Aorta (tissue), 5 donors: ENCODE results near the gene PLPPR3. TPM values are rescaled to one million over a fixed set of nuclear protein-coding genes. Genes with fewer than 3 reads are reported as not detected.

Experiments
- ATAC-seq: fragments of 200-7000 bp; cut with Tn5 transposase; one replicate; pipeline ENCODE4 v1.9.1; 2022; ENCODE audit warnings: moderate library complexity; ENCODE audit not compliant: low FRiP score
- DNase-seq, 2 donors: peaks; one replicate each; pipeline ENCODE4 v3.0.0-alpha.2; 2020
- H3K27ac ChIP-seq, 2 donors: one replicate each; pipeline ENCODE4 v1.5.1; 2013; ENCODE audit warnings: low read length in 2 of 2, mild to moderate bottlenecking in 2 of 2, moderate library complexity in 2 of 2, control low read depth in 1 of 2, inconsistent platforms in 1 of 2, low read depth in 1 of 2
- H3K27me3 ChIP-seq, 2 donors: one replicate each; pipeline ENCODE4 v1.6.1; 2013; ENCODE audit warnings: control low read depth in 1 of 2, low read length in 1 of 2, mild to moderate bottlenecking in 1 of 2, moderate library complexity in 1 of 2; ENCODE audit not compliant: insufficient read depth in 2 of 2, control insufficient read depth in 1 of 2
- H3K36me3 ChIP-seq, 2 donors: one replicate each; pipeline ENCODE4 v1.6.1; 2013; ENCODE audit warnings: control low read depth in 1 of 2, low read length in 1 of 2, mild to moderate bottlenecking in 1 of 2; ENCODE audit not compliant: insufficient read depth in 2 of 2, control insufficient read depth in 1 of 2
- H3K4me1 ChIP-seq, 2 donors: one replicate each; pipeline ENCODE4 v1.6.1; 2013; ENCODE audit warnings: low read length in 2 of 2, control low read depth in 1 of 2, mild to moderate bottlenecking in 1 of 2, moderate library complexity in 1 of 2; ENCODE audit not compliant: insufficient read depth in 2 of 2, control insufficient read depth in 1 of 2
- H3K4me3 ChIP-seq, 2 donors: one replicate each; pipeline ENCODE4 v1.5.1; 2013; ENCODE audit warnings: low read length in 2 of 2, control low read depth in 1 of 2, mild to moderate bottlenecking in 1 of 2
- H3K9me3 ChIP-seq: one replicate; pipeline ENCODE4 v1.6.1; 2013; ENCODE audit warnings: mild to moderate bottlenecking, low read length; ENCODE audit not compliant: control insufficient read depth
- WGBS, 2 donors: extraction: QIAGEN DNeasy Blood & Tissue Kit; methylation state at CpG; one replicate each; pipeline ENCODE4 v1.1.7; 2013; 5-methylcytosine and 5-hydroxymethylcytosine counted together
- intact Hi-C, 2 donors: fragments of 100-400 bp; cut with DNase I; formaldehyde crosslinking; loops; one replicate each; pipeline versions ENCODE4 v1.14.2 to v1.15.0; 2022
- polyA plus RNA-seq, 2 donors: library from polyadenylated mRNA; stranded (reverse); fragments of 200-250 nt; gene quantifications; one replicate each; pipeline ENCODE4 v1.2.3, GENCODE V29; 2013
- total RNA-seq, 2 donors: library from RNA; stranded (reverse); fragmentation: NEBNext Ultra II Directional; extraction: Animal tissue kit (Norgen Biotek cat#: 25700); gene quantifications; one replicate each; pipeline ENCODE4 v1.2.1, GENCODE V29; 2021
- donor health status: healthy with polysubstance abuse.
- donor health status: Bipolar disorder and iron deficiency.
- donor health status: DM: no; HTN: no; CAD: no.
- donor health status: DM: no; HTN: no; CAD: no.
- donor health status: DM: yes; HTN: yes; CAD: no.

PLPPR3 gene
- total and polyA plus RNA-seq, 4 donors, result not detected

GRCh38 chr19:778910-779653, 42.7 kb downstream of the PLPPR3 start:
- 27% methylated on average over 36 of the region's 36 CpGs for WGBS, 2 donors
- no peaks in the 10 kb centered on the region for H3K9me3 ChIP-seq
- no peaks in the 10 kb centered on the region for H3K27me3 ChIP-seq
- ATAC-seq (peak; percentile 57), DNase-seq (peak in 1 of 2 donors; percentile 69)
- intact Hi-C loops, result loop anchor here in 1 of 2 donors (10.0 kb wide), 1 partner anchor 206 kb away; the partner anchor contains the start of gene WDR18
- H3K4me1 ChIP-seq, result no peaks in the 10 kb centered on the region
- H3K27ac ChIP-seq, result no peak overlapping the region
- no peaks in the 10 kb centered on the region for H3K36me3 ChIP-seq
- no peak overlapping the region for H3K4me3 ChIP-seq

- H3K4me3 ChIP-seq, result no peak overlapping the region
- H3K4me1 ChIP-seq, result no peaks in the 10 kb centered on the region
- H3K27ac ChIP-seq, result no peak overlapping the region
- DNase-seq (no peak), ATAC-seq (no peak)
- H3K36me3 ChIP-seq, result no peaks in the 10 kb centered on the region
- H3K27me3 ChIP-seq, result no peaks in the 10 kb centered on the region
- 90 to 93% methylated on average over 18 of the region's 18 CpGs for WGBS, 2 donors
- no peaks in the 10 kb centered on the region for H3K9me3 ChIP-seq
- intact Hi-C loops, result loop anchor here in 1 of 2 donors (10.0 kb wide), 1 partner anchor 208 kb away; the partner anchor contains the start of gene WDR18
These were observed 45.2 kb downstream of the PLPPR3 start for GRCh38 chr19:776549-776948.

GRCh38 chr19:772730-773436, 48.9 kb downstream of the PLPPR3 start:
- intact Hi-C loops, result loop anchor here (5.0 to 10.0 kb wide), 2 partner anchors 149 to 212 kb away; partner anchors contain the start of gene WDR18 (in 1 of the 2)
- Histone ChIP-seq H3K27me3 (no peaks in the 10 kb centered on the region), H3K4me3 (no peak overlapping the region), H3K36me3 (no peaks in the 10 kb centered on the region), H3K27ac (no peak overlapping the region), H3K9me3 (no peaks in the 10 kb centered on the region), H3K4me1 (no peaks in the 10 kb centered on the region)
- DNase-seq, result no peak
- WGBS, 2 donors, result 78 to 83% methylated on average over 18 of the region's 18 CpGs
- ATAC-seq, result no peak

- 90 to 91% methylated on average over 5 of the region's 5 CpGs for WGBS, 2 donors
- no peak for DNase-seq
- Histone ChIP-seq H3K4me1 (no peaks in the 10 kb centered on the region), H3K27me3 (no peaks in the 10 kb centered on the region), H3K9me3 (no peaks in the 10 kb centered on the region), H3K4me3 (no peak overlapping the region), H3K27ac (no peak overlapping the region), H3K36me3 (no peaks in the 10 kb centered on the region)
- intact Hi-C loops, result loop anchor here (5.0 to 10.0 kb wide), 2 partner anchors 150 to 213 kb away; partner anchors contain the start of gene WDR18 (in 1 of the 2)
- no peak for ATAC-seq
These were observed 49.7 kb downstream of the PLPPR3 start for GRCh38 chr19:772063-772462.

- Histone ChIP-seq H3K4me3 (no peak overlapping the region), H3K4me1 (no peaks in the 10 kb centered on the region), H3K27ac (no peak overlapping the region), H3K36me3 (no peaks in the 10 kb centered on the region), H3K9me3 (no peaks in the 10 kb centered on the region), H3K27me3 (no peaks in the 10 kb centered on the region)
- intact Hi-C loops, result loop anchor here (2.0 to 10.0 kb wide), 4 partner anchors 149 to 213 kb away; partner anchors contain the start of gene WDR18 (in 2 of the 2)
- ATAC-seq, result no peak
- DNase-seq, result no peak
- 26 to 38% methylated on average over 6 of the region's 6 CpGs for WGBS, 2 donors
These were observed 50.4 kb downstream of the PLPPR3 start for GRCh38 chr19:771332-771785.

- DNase-seq (no peak), ATAC-seq (no peak)
- Histone ChIP-seq H3K4me3 (no peak overlapping the region), H3K9me3 (no peaks in the 10 kb centered on the region), H3K4me1 (no peaks in the 10 kb centered on the region), H3K27ac (no peak overlapping the region), H3K36me3 (no peaks in the 10 kb centered on the region), H3K27me3 (no peaks in the 10 kb centered on the region)
- intact Hi-C loops, result loop anchor here (2.0 to 10.0 kb wide), 4 partner anchors 151 to 215 kb away; partner anchors contain the start of gene WDR18 (in 2 of the 2)
- WGBS, 2 donors, result 85 to 91% methylated on average over 6 of the region's 6 CpGs
These were observed 52.1 kb downstream of the PLPPR3 start for GRCh38 chr19:769616-770015.

- no peak overlapping the region for H3K27ac ChIP-seq
- 4 to 7% methylated on average over 14 of the region's 14 CpGs for WGBS, 2 donors
These were observed 53.3 kb downstream of the PLPPR3 start for GRCh38 chr19:768424-768823.

GRCh38 chr19:765179-765738, 56.5 kb downstream of the PLPPR3 start:
- no peaks in the 10 kb centered on the region for H3K27me3 ChIP-seq
- DNase-seq (no peak), ATAC-seq (no peak)
- no peaks in the 10 kb centered on the region for H3K9me3 ChIP-seq
- intact Hi-C loops, result no loop called here
- no peaks in the 10 kb centered on the region for H3K4me1 ChIP-seq
- WGBS, 2 donors, result 84 to 88% methylated on average over 7 of the region's 7 CpGs
- H3K4me3 ChIP-seq, result no peak overlapping the region
- no peak overlapping the region for H3K27ac ChIP-seq
- no peaks in the 10 kb centered on the region for H3K36me3 ChIP-seq

More at GRCh38 chr19:768424-768823, 53.3 kb downstream of the PLPPR3 start:
- intact Hi-C loops, result no loop called here
- Histone ChIP-seq H3K4me1 (no peaks in the 10 kb centered on the region), H3K27me3 (no peaks in the 10 kb centered on the region), H3K4me3 (no peak overlapping the region), H3K36me3 (no peaks in the 10 kb centered on the region), H3K9me3 (no peaks in the 10 kb centered on the region)
- ATAC-seq (peak; percentile 31), DNase-seq (no peak)
